Astrocyte (in vitro differentiated cells and primary cell): ENCODE data around the gene USP13. TPM values are rescaled to one million over a fixed set of nuclear protein-coding genes. Genes with fewer than 3 reads are reported as not detected.

Experiments
- DNase-seq: peaks from one replicate; pipeline ENCODE4 v3.0.0-alpha.2; 2010; ENCODE audit warnings: low read depth
- FAIRE-seq: peaks from 2 replicates; lab custom pipeline; 2011; peaks lifted over from hg19 to GRCh38; lab: Jason Lieb, UNC
- H2AFZ ChIP-seq: 2 replicates; pipeline ENCODE4 v1.6.0; 2012; ENCODE audit warnings: low read depth, low read length, inconsistent platforms
- H3K27ac ChIP-seq: 2 replicates; pipeline ENCODE4 v1.5.1; 2011; ENCODE audit warnings: low read depth, low read length, inconsistent platforms
- H3K27me3 ChIP-seq: 2 replicates; pipeline ENCODE4 v1.6.0; 2011; ENCODE audit warnings: low read length, inconsistent platforms; ENCODE audit not compliant: insufficient read depth
- H3K36me3 ChIP-seq: 2 replicates; pipeline ENCODE4 v1.5.1; 2011; ENCODE audit warnings: low read length, inconsistent platforms; ENCODE audit not compliant: insufficient read depth
- H3K4me1 ChIP-seq: 2 replicates; pipeline ENCODE4 v1.5.1; 2011; ENCODE audit warnings: low read length, inconsistent platforms; ENCODE audit not compliant: insufficient read depth
- H3K4me2 ChIP-seq: 2 replicates; pipeline ENCODE4 v1.6.0; 2012; ENCODE audit warnings: low read length, inconsistent platforms
- H3K4me3 ChIP-seq: 2 replicates; pipeline ENCODE4 v1.5.1; 2011; ENCODE audit warnings: low read depth, mild to moderate bottlenecking, low read length, inconsistent platforms; ENCODE audit not compliant: insufficient read depth
- H3K79me2 ChIP-seq: 2 replicates; pipeline ENCODE4 v1.6.0; 2012; ENCODE audit warnings: mild to moderate bottlenecking, low read length, inconsistent platforms; ENCODE audit not compliant: insufficient read depth
- H3K9ac ChIP-seq: 2 replicates; pipeline ENCODE4 v1.6.0; 2012; ENCODE audit warnings: mild to moderate bottlenecking, low read length, inconsistent platforms
- H3K9me3 ChIP-seq: 2 replicates; pipeline ENCODE4 v1.5.1; 2012; ENCODE audit warnings: low read depth, mild to moderate bottlenecking, low read length, inconsistent platforms; ENCODE audit not compliant: insufficient read depth
- H4K20me1 ChIP-seq: 2 replicates; pipeline ENCODE4 v1.6.0; 2012; ENCODE audit warnings: low read length, inconsistent platforms; ENCODE audit not compliant: insufficient read depth
- H3K27ac Mint-ChIP-seq: one replicate; pipeline ENCODE4 v1.8.0; 2021; ENCODE audit warnings: mild to moderate bottlenecking, mixed read lengths; ENCODE audit not compliant: unreplicated experiment
- H3K27me3 Mint-ChIP-seq: one replicate; pipeline ENCODE4 v1.8.0; 2021; ENCODE audit warnings: low read depth, mixed read lengths; ENCODE audit not compliant: unreplicated experiment
- H3K36me3 Mint-ChIP-seq: one replicate; pipeline ENCODE4 v1.8.0; 2021; ENCODE audit warnings: low read depth, mixed read lengths; ENCODE audit not compliant: unreplicated experiment
- H3K4me1 Mint-ChIP-seq: one replicate; pipeline ENCODE4 v1.8.0; 2021; ENCODE audit warnings: low read depth, mixed read lengths; ENCODE audit not compliant: unreplicated experiment
- H3K4me3 Mint-ChIP-seq: one replicate; pipeline ENCODE4 v1.8.0; 2021; ENCODE audit warnings: mild to moderate bottlenecking, moderate library complexity, mixed read lengths; ENCODE audit not compliant: unreplicated experiment
- H3K9me3 Mint-ChIP-seq: one replicate; pipeline ENCODE4 v1.8.0; 2021; ENCODE audit warnings: mild to moderate bottlenecking, mixed read lengths; ENCODE audit not compliant: unreplicated experiment
- EZH2 ChIP-seq: IDR thresholded peaks from 2 replicates; pipeline ENCODE4 v1.6.1; 2012; ENCODE audit warnings: mild to moderate bottlenecking, low read length, inconsistent platforms; ENCODE audit not compliant: insufficient read depth
- total RNA-seq: library from RNA; stranded (reverse); gene quantifications from 2 replicates; pipeline ENCODE4 v1.2.1, GENCODE V29; 2021
- TF ChIP-seq, protein P1 (sequence below): IDR thresholded peaks from 2 replicates; pipeline ENCODE4 v1.5.1; 2011; ENCODE audit warnings: low read depth, mild to moderate bottlenecking, inconsistent platforms, low read length, moderate library complexity; ENCODE audit not compliant: insufficient read depth

USP13 gene
- total RNA-seq, 1 donor from 2014 or later: 7.4 TPM

DNA sequence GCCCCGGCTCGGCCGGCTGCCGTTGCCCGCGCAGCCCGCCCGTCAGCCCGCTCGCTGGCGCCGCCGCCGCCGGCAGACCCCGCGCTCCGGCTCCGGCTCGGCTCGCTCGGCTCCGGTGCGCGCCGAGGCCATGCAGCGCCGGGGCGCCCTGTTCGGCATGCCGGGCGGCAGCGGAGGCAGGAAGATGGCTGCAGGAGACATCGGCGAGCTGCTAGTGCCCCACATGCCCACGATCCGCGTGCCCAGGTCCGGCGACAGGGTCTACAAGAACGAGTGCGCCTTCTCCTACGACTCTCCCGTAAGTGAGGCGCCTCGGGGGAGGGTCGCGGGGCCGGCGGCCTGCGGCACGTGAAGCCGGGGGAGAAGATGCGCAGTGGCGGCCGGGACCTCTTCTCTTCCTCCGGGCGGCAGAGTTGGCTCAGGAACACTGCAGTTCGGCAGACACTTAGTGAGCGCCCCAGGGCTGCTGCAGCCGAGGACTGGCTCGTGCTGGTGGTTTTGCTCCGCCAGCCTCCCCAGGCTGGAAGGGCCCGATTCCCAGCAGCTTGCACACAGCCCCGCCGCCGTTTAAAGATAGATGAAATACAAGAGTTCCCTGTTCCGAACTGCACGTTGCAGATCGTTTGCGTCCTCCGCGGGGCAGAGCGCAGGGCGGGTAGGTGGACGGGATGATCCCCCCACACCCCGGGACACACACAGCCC is 407 bp downstream of the USP13 start:
- Mint-ChIP-seq H3K4me3 (peak overlapping the region; percentile 95), H3K4me1 (peaks cover 8% of the 10 kb centered on the region), H3K27ac (peak overlapping the region; percentile 86), H3K36me3 (peaks cover 2% of the 10 kb centered on the region), H3K9me3 (no peaks in the 10 kb centered on the region), H3K27me3 (no peaks in the 10 kb centered on the region)
- Histone ChIP-seq H3K4me2 (peak overlapping the region; percentile 99), H3K4me1 (peaks cover 11% of the 10 kb centered on the region), H3K27me3 (no peaks in the 10 kb centered on the region), H2AFZ (peak overlapping the region; percentile 94), H3K9me3 (no peaks in the 10 kb centered on the region), H4K20me1 (peaks cover 28% of the 10 kb centered on the region), H3K36me3 (no peaks in the 10 kb centered on the region), H3K4me3 (peak overlapping the region; percentile 70), H3K9ac (peak overlapping the region; percentile 93), H3K27ac (peak overlapping the region; percentile 92), H3K79me2 (peaks cover 47% of the 10 kb centered on the region)
- TF ChIP-seq, protein P1, sequence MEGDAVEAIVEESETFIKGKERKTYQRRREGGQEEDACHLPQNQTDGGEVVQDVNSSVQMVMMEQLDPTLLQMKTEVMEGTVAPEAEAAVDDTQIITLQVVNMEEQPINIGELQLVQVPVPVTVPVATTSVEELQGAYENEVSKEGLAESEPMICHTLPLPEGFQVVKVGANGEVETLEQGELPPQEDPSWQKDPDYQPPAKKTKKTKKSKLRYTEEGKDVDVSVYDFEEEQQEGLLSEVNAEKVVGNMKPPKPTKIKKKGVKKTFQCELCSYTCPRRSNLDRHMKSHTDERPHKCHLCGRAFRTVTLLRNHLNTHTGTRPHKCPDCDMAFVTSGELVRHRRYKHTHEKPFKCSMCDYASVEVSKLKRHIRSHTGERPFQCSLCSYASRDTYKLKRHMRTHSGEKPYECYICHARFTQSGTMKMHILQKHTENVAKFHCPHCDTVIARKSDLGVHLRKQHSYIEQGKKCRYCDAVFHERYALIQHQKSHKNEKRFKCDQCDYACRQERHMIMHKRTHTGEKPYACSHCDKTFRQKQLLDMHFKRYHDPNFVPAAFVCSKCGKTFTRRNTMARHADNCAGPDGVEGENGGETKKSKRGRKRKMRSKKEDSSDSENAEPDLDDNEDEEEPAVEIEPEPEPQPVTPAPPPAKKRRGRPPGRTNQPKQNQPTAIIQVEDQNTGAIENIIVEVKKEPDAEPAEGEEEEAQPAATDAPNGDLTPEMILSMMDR: no peak
- DNase-seq: peak; percentile 76
- no peak for FAIRE-seq

GRCh38 chr3:179655236-179655635 is 2.4 kb downstream of the USP13 start:
- TF ChIP-seq EZH2: no peak
- TF ChIP-seq, protein P1: no peak
- peak overlapping the region; percentile 99 for H3K4me2 ChIP-seq
- H4K20me1 ChIP-seq: peaks cover 45% of the 10 kb centered on the region
- no peaks in the 10 kb centered on the region for H3K27me3 ChIP-seq
- FAIRE-seq (no peak), DNase-seq (no peak)
- no peaks in the 10 kb centered on the region for H3K9me3 ChIP-seq
- no peak overlapping the region for H2AFZ ChIP-seq
- peak overlapping the region; percentile 17 for H3K4me3 Mint-ChIP-seq
- no peaks in the 10 kb centered on the region for H3K36me3 ChIP-seq
- no peaks in the 10 kb centered on the region for H3K9me3 Mint-ChIP-seq
- H3K9ac ChIP-seq: no peak overlapping the region
- H3K79me2 ChIP-seq: peaks cover 65% of the 10 kb centered on the region
- peaks cover 2% of the 10 kb centered on the region for H3K36me3 Mint-ChIP-seq
- no peaks in the 10 kb centered on the region for H3K27me3 Mint-ChIP-seq
- H3K4me1 ChIP-seq: peaks cover 11% of the 10 kb centered on the region
- H3K27ac ChIP-seq: no peak overlapping the region
- H3K27ac Mint-ChIP-seq: no peak overlapping the region
- H3K4me3 ChIP-seq: no peak overlapping the region
- peaks cover 8% of the 10 kb centered on the region for H3K4me1 Mint-ChIP-seq

DNA sequence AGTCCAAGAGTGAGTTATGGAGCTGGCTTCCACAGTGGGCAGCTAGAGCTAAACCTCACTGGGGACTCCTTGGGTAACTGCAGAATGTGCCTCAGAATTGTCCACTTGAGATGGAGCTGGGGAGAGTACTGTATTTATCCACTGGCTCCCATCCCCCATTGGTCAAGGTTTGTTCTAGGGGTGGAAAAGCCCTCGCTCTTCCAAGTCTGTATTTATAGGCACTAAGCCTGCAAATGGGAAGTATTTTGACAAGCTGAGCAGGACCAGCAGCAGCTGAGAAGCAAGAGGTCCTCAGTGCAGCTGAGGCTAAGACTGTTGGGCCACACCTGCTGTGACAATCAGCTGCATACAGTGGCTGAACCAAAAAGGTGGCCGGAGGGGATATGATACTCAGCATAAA is 5.8 kb downstream of the USP13 start:
- Histone ChIP-seq H3K9ac (no peak overlapping the region), H3K79me2 (peaks cover 97% of the 10 kb centered on the region), H2AFZ (no peak overlapping the region), H3K9me3 (no peaks in the 10 kb centered on the region), H4K20me1 (peaks cover 75% of the 10 kb centered on the region), H3K4me3 (no peak overlapping the region), H3K36me3 (no peaks in the 10 kb centered on the region), H3K27ac (no peak overlapping the region), H3K4me1 (peaks cover 5% of the 10 kb centered on the region), H3K4me2 (no peak overlapping the region), H3K27me3 (no peaks in the 10 kb centered on the region)
- FAIRE-seq (no peak), DNase-seq (no peak)
- Mint-ChIP-seq H3K4me1 (peaks cover 19% of the 10 kb centered on the region), H3K36me3 (peaks cover 2% of the 10 kb centered on the region), H3K4me3 (no peak overlapping the region), H3K9me3 (no peaks in the 10 kb centered on the region), H3K27me3 (no peaks in the 10 kb centered on the region), H3K27ac (no peak overlapping the region)
- no peak for TF ChIP-seq EZH2
- TF ChIP-seq, protein P1: no peak
